OCI-LY7 (cell line): ENCODE measurements around the gene MALRD1. TPM values are rescaled to one million over a fixed set of nuclear protein-coding genes. Genes with fewer than 3 reads are reported as not detected.

ENCODE experiments used
- BruUV-seq: library from RNA; stranded (reverse); fragments of 400-500 nt; replicated peaks from 2 replicates; lab custom pipeline; 2021; lab: Mats Ljungman, UMichigan
- CTCF ChIA-PET: fragments of 300-600 bp; sonication (Branson Sonifier 250); formaldehyde crosslinking; loops from one replicate; lab custom pipeline; 2022; ENCODE audit warnings: antibody characterized with exemption; ENCODE audit not compliant: unreplicated experiment; lab: Charles Lee
- POLR2A ChIA-PET: fragments of 300-600 bp; sonication (Branson Sonifier 250); formaldehyde crosslinking; loops from one replicate; lab custom pipeline; 2022; ENCODE audit warnings: antibody characterized with exemption; lab: Charles Lee
- DNase-seq: peaks from one replicate; pipeline ENCODE4 v3.0.0-alpha.2; 2015; ENCODE audit warnings: low spot score
- H2AFZ ChIP-seq: fragments of 200-600 bp; sonication (generic), shearing (Covaris generic); 2 replicates; pipeline ENCODE4 v1.6.1; 2014; ENCODE audit warnings: mild to moderate bottlenecking, antibody characterized with exemption, low read length, moderate library complexity
- H3K27ac ChIP-seq: fragments of 200-600 bp; sonication (generic); 2 replicates; pipeline ENCODE4 v1.5.1; 2014; ENCODE audit warnings: mixed run types, low read depth, mild to moderate bottlenecking, moderate library complexity, low read length, inconsistent platforms; ENCODE audit not compliant: poor library complexity, severe bottlenecking
- H3K36me3 ChIP-seq: fragments of 200-600 bp; sonication (generic); 2 replicates; pipeline ENCODE4 v1.6.1; 2014; ENCODE audit warnings: mild to moderate bottlenecking, antibody characterized with exemption, low read length, moderate library complexity, mixed read lengths; ENCODE audit not compliant: insufficient read depth
- H3K4me1 ChIP-seq: fragments of 200-600 bp; sonication (generic); 2 replicates; pipeline ENCODE4 v1.5.1; 2014; ENCODE audit warnings: mild to moderate bottlenecking, low read length; ENCODE audit not compliant: insufficient read depth, poor library complexity, severe bottlenecking
- H3K4me2 ChIP-seq: fragments of 200-600 bp; sonication (generic); 2 replicates; pipeline ENCODE4 v1.6.1; 2014; ENCODE audit warnings: mild to moderate bottlenecking, low read length
- H3K4me3 ChIP-seq: fragments of 200-600 bp; sonication (generic); 2 replicates; pipeline ENCODE4 v1.5.1; 2014; ENCODE audit warnings: mild to moderate bottlenecking, low read depth, low read length; ENCODE audit not compliant: poor library complexity, severe bottlenecking
- H3K79me2 ChIP-seq: fragments of 200-600 bp; sonication (generic); 2 replicates; pipeline ENCODE4 v1.6.1; 2016; ENCODE audit warnings: low read depth, mild to moderate bottlenecking, low read length, moderate library complexity, mixed read lengths; ENCODE audit not compliant: insufficient read depth
- H3K9me2 ChIP-seq: fragments of 200-600 bp; sonication (generic); 2 replicates; pipeline ENCODE4 v1.6.1; 2016; ENCODE audit warnings: mild to moderate bottlenecking, low read length, mixed read lengths; ENCODE audit not compliant: insufficient read depth
- H3K9me3 ChIP-seq: fragments of 200-600 bp; sonication (generic); 2 replicates; pipeline ENCODE4 v1.6.1; 2014; ENCODE audit warnings: mild to moderate bottlenecking, mixed run types, low read length, mixed read lengths
- H4K20me1 ChIP-seq: fragments of 200-600 bp; sonication (generic); 2 replicates; pipeline ENCODE4 v1.6.1; 2014; ENCODE audit warnings: mild to moderate bottlenecking, antibody characterized with exemption, low read length, moderate library complexity, mixed read lengths; ENCODE audit not compliant: insufficient read depth
- CTCF ChIP-seq: fragments of 200-600 bp; sonication (generic); conservative IDR thresholded peaks from 2 replicates; pipeline ENCODE4 v1.5.1; 2014; ENCODE audit warnings: mild to moderate bottlenecking, antibody characterized with exemption, low read length, moderate library complexity, mixed read lengths
- EZH2phosphoT487 ChIP-seq: fragments of 200-600 bp; sonication (generic); IDR thresholded peaks from 2 replicates; pipeline ENCODE4 v1.6.1; 2018; ENCODE audit warnings: low read depth, borderline replicate concordance, mild to moderate bottlenecking, mixed run types, antibody characterized with exemption, low read length, moderate library complexity, mixed read lengths
- intact Hi-C: fragments of 100-400 bp; cut with micrococcal nuclease; formaldehyde crosslinking; loops from one replicate; pipeline ENCODE4 v1.10.0; 2022; ENCODE audit not compliant: unreplicated experiment
- total RNA-seq, 2 experiments: library from RNA; depleted of rRNA in 1 of 2; stranded (reverse); fragments of >200 nt in 1 of 2; shearing (Covaris generic) in 1 of 2; gene quantifications; 2 replicates each; pipeline ENCODE4 v1.2.3, GENCODE V29; 2014 to 2022

Gene MALRD1
- total RNA-seq, 2 experiments from 2014 or later = not detected

- Histone ChIP-seq H3K27ac (no peak overlapping the region), H4K20me1 (no peaks in the 10 kb centered on the region), H3K79me2 (no peaks in the 10 kb centered on the region), H3K9me3 (no peaks in the 10 kb centered on the region), H2AFZ (no peak overlapping the region), H3K4me1 (no peaks in the 10 kb centered on the region), H3K9me2 (no peaks in the 10 kb centered on the region), H3K4me3 (no peak overlapping the region), H3K4me2 (no peak overlapping the region), H3K36me3 (no peaks in the 10 kb centered on the region)
- CTCF ChIA-PET = no interaction called here
- intact Hi-C loops = no loop called here
- TF ChIP-seq EZH2phosphoT487 = no peak
- no peak for TF ChIP-seq CTCF
- POLR2A ChIA-PET = no interaction called here
- BruUV-seq = no TSS peak
- no peak for DNase-seq
These were observed 604.1 kb downstream of the MALRD1 start for GRCh38 chr10:19652750-19653149.

GRCh38 chr10:19653931-19654330, 605.3 kb downstream of the MALRD1 start:
- Histone ChIP-seq H3K9me2 (no peaks in the 10 kb centered on the region), H3K4me3 (no peak overlapping the region), H3K4me2 (no peak overlapping the region), H2AFZ (no peak overlapping the region), H3K79me2 (no peaks in the 10 kb centered on the region), H3K36me3 (no peaks in the 10 kb centered on the region), H3K27ac (no peak overlapping the region), H4K20me1 (no peaks in the 10 kb centered on the region), H3K4me1 (no peaks in the 10 kb centered on the region), H3K9me3 (no peaks in the 10 kb centered on the region)
- DNase-seq = no peak
- intact Hi-C loops = no loop called here
- POLR2A ChIA-PET = interaction anchor here (0.6 kb wide), 1 partner anchor 17 kb away, joined by 4 read pairs; no protein-coding TSS in a partner anchor
- BruUV-seq = no TSS peak
- CTCF ChIA-PET = no interaction called here
- TF ChIP-seq EZH2phosphoT487 (no peak), CTCF (no peak)

GRCh38 chr10:19654576-19654975, 606.0 kb downstream of the MALRD1 start:
- no TSS peak for BruUV-seq
- Histone ChIP-seq H3K9me2 (no peaks in the 10 kb centered on the region), H3K4me2 (no peak overlapping the region), H2AFZ (no peak overlapping the region), H3K27ac (no peak overlapping the region), H3K4me3 (no peak overlapping the region), H3K9me3 (no peaks in the 10 kb centered on the region), H3K36me3 (no peaks in the 10 kb centered on the region), H4K20me1 (no peaks in the 10 kb centered on the region), H3K79me2 (no peaks in the 10 kb centered on the region), H3K4me1 (no peaks in the 10 kb centered on the region)
- intact Hi-C loops = no loop called here
- no peak for TF ChIP-seq EZH2phosphoT487
- no peak for TF ChIP-seq CTCF
- POLR2A ChIA-PET = interaction anchor here (0.8 kb wide), 1 partner anchor 62 kb away, joined by 3 read pairs; no protein-coding TSS in a partner anchor
- CTCF ChIA-PET = no interaction called here
- no peak for DNase-seq
